GM23338 (cell line): ENCODE measurements around the gene PEPD. TPM values are rescaled to one million over a fixed set of nuclear protein-coding genes. Genes with fewer than 3 reads are reported as not detected.

Experiments used
- ATAC-seq: fragments of 200-7000 bp; cut with Tn5 transposase; 3 replicates; pipeline ENCODE4 v1.9.1; 2020
- DNase-seq: peaks from one replicate; pipeline ENCODE4 v3.0.0-alpha.2; 2015; ENCODE audit warnings: low spot score
- H2AFZ ChIP-seq: fragments of 200-600 bp; sonication (generic); 2 replicates; pipeline ENCODE4 v1.8.0; 2016; ENCODE audit warnings: antibody characterized with exemption, mild to moderate bottlenecking, moderate library complexity
- H3F3A ChIP-seq: fragments of 200-600 bp; sonication (generic); replicated peaks from 2 replicates; pipeline ENCODE4 v1.8.0; 2017; ENCODE audit warnings: antibody characterized with exemption, mixed run types, low read depth
- H3K27ac ChIP-seq: fragments of 200-600 bp; sonication (generic); 2 replicates; pipeline ENCODE4 v1.6.1; 2016; ENCODE audit warnings: low read depth
- H3K27me3 ChIP-seq: fragments of 200-600 bp; sonication (generic); 2 replicates; pipeline ENCODE4 v1.8.0; 2016; ENCODE audit warnings: mild to moderate bottlenecking, mixed run types, moderate library complexity; ENCODE audit not compliant: insufficient read depth
- H3K36me3 ChIP-seq: fragments of 200-600 bp; sonication (generic); 2 replicates; pipeline ENCODE4 v1.8.0; 2016; ENCODE audit warnings: mild to moderate bottlenecking; ENCODE audit not compliant: insufficient read depth
- H3K4me1 ChIP-seq: fragments of 200-600 bp; sonication (generic); 2 replicates; pipeline ENCODE4 v1.8.0; 2016; ENCODE audit warnings: mild to moderate bottlenecking, moderate library complexity; ENCODE audit not compliant: insufficient read depth
- H3K4me2 ChIP-seq: fragments of 200-600 bp; sonication (generic); 2 replicates; pipeline ENCODE4 v1.7.1; 2017; ENCODE audit warnings: mixed run types
- H3K4me3 ChIP-seq: fragments of 200-600 bp; sonication (generic); 2 replicates; pipeline ENCODE4 v1.6.1; 2016; ENCODE audit warnings: mixed run types
- H3K79me2 ChIP-seq: fragments of 200-600 bp; sonication (generic); replicated peaks from 2 replicates; pipeline ENCODE4 v1.8.0; 2017; ENCODE audit warnings: mild to moderate bottlenecking; ENCODE audit not compliant: insufficient read depth
- H3K9me2 ChIP-seq: fragments of 200-600 bp; sonication (generic); 2 replicates; pipeline ENCODE4 v1.8.0; 2017; ENCODE audit not compliant: insufficient read depth
- H4K20me1 ChIP-seq: fragments of 200-600 bp; sonication (generic); replicated peaks from 2 replicates; pipeline ENCODE4 v1.8.0; 2017; ENCODE audit warnings: mild to moderate bottlenecking; ENCODE audit not compliant: insufficient read depth
- H3K27ac Mint-ChIP-seq: 2 replicates; pipeline ENCODE4 v1.8.0; 2020; ENCODE audit warnings: inconsistent platforms, mild to moderate bottlenecking, moderate library complexity, mixed read lengths
- H3K27me3 Mint-ChIP-seq: 3 replicates; pipeline ENCODE4 v1.8.0; 2022; ENCODE audit warnings: low read depth, mild to moderate bottlenecking, moderate library complexity, mixed read lengths, inconsistent platforms; ENCODE audit not compliant: insufficient read depth, poor library complexity
- H3K36me3 Mint-ChIP-seq: 3 replicates; pipeline ENCODE4 v1.8.0; 2021; ENCODE audit warnings: low read depth, mild to moderate bottlenecking, inconsistent platforms, moderate library complexity, mixed read lengths
- H3K4me1 Mint-ChIP-seq: 3 replicates; pipeline ENCODE4 v1.8.0; 2020; ENCODE audit warnings: mild to moderate bottlenecking, inconsistent platforms, mixed read lengths
- H3K4me3 Mint-ChIP-seq: 3 replicates; pipeline ENCODE4 v1.8.0; 2021; ENCODE audit warnings: moderate library complexity, mild to moderate bottlenecking, inconsistent platforms, mixed read lengths
- H3K9me3 Mint-ChIP-seq: 3 replicates; pipeline ENCODE4 v1.8.0; 2020; ENCODE audit warnings: moderate library complexity, mild to moderate bottlenecking, inconsistent platforms, mixed read lengths
- CREB1 ChIP-seq: fragments of 250-450 bp; sonication (Bioruptor Pico); IDR thresholded peaks from 2 replicates; pipeline ENCODE4 v1.5.0; 2020; ENCODE audit warnings: low read depth, mild to moderate bottlenecking, moderate library complexity
- CTCF ChIP-seq, 2 experiments: fragments of 200-600 bp in 1 of 2; sonication (generic) in 1 of 2; conservative IDR thresholded peaks; 2 replicates each; pipeline versions ENCODE4 v1.5.1 to v1.6.1; 2016 to 2017; ENCODE audit warnings: antibody characterized with exemption in 2 of 2, low read depth in 2 of 2, mild to moderate bottlenecking in 2 of 2, moderate library complexity in 1 of 2
- ETS1 ChIP-seq: IDR thresholded peaks from 2 replicates; pipeline ENCODE4 v1.6.1; 2016; ENCODE audit warnings: antibody characterized with exemption
- EZH2phosphoT487 ChIP-seq: fragments of 200-600 bp; sonication (generic); IDR thresholded peaks from one replicate; pipeline ENCODE4 v1.8.1; 2018; ENCODE audit warnings: antibody characterized with exemption; ENCODE audit not compliant: unreplicated experiment
- JUNB ChIP-seq: IDR thresholded peaks from one replicate; pipeline ENCODE4 v1.6.1; 2016; ENCODE audit warnings: antibody characterized with exemption; ENCODE audit not compliant: unreplicated experiment
- NANOG ChIP-seq: IDR thresholded peaks from 2 replicates; pipeline ENCODE4 v1.6.1; 2016; ENCODE audit warnings: antibody characterized with exemption, borderline replicate concordance
- POLR2AphosphoS5 ChIP-seq: IDR thresholded peaks from 2 replicates; pipeline ENCODE4 v1.6.1; 2016; ENCODE audit warnings: antibody characterized with exemption, low read depth
- STAT1 ChIP-seq: IDR thresholded peaks from one replicate; pipeline ENCODE4 v1.6.1; 2016; ENCODE audit warnings: antibody characterized with exemption; ENCODE audit not compliant: unreplicated experiment
- ZNF114 ChIP-seq: fragments of 250-450 bp; sonication (Bioruptor Pico); IDR thresholded peaks from 2 replicates; pipeline ENCODE4 v1.5.0; 2020; ENCODE audit warnings: mild to moderate bottlenecking, moderate library complexity
- ZNF331 ChIP-seq: fragments of 250-450 bp; sonication (Bioruptor Pico); IDR thresholded peaks from 2 replicates; pipeline ENCODE4 v1.5.0; 2020; ENCODE audit warnings: low read depth, mild to moderate bottlenecking, moderate library complexity
- ZNF462 ChIP-seq: fragments of 250-450 bp; sonication (Bioruptor Pico); IDR thresholded peaks from 2 replicates; pipeline ENCODE4 v1.5.0; 2020; ENCODE audit warnings: mild to moderate bottlenecking, moderate library complexity
- polyA plus RNA-seq: library from polyadenylated mRNA; unstranded; fragments of >200 nt; fragmentation: Nextera tagmentation; extraction: Ambion mirVana; gene quantifications from 2 replicates; pipeline ENCODE4 v1.2.1, GENCODE V29; 2016
- total RNA-seq: library from RNA; depleted of rRNA; stranded (reverse); fragments of >200 nt; shearing (Covaris generic); gene quantifications from 2 replicates; pipeline ENCODE4 v1.2.3, GENCODE V29; 2014

PEPD gene
- total and polyA plus RNA-seq, 2 experiments from 2014 or later = 81.7 to 89.2 TPM

GRCh38 chr19:33517922-33518321, 3.7 kb downstream of the PEPD start:
- H4K20me1 ChIP-seq = no peaks in the 10 kb centered on the region; the same call in 1 of the 2 replicates
- DNase-seq (no peak), ATAC-seq (no peak)
- no peak overlapping the region for H3K4me2 ChIP-seq
- H3K4me1 ChIP-seq = 0 out of 2 replicates have a peak, but pooled peaks cover 16% of the 10 kb centered on the region
- Mint-ChIP-seq H3K27me3 (peaks cover 24% of the 10 kb centered on the region), H3K4me3 (no peak overlapping the region), H3K4me1 (peaks cover 41% of the 10 kb centered on the region), H3K36me3 (no peaks in the 10 kb centered on the region), H3K27ac (no peak overlapping the region), H3K9me3 (no peaks in the 10 kb centered on the region)
- H2AFZ ChIP-seq = no peak overlapping the region
- H3K79me2 ChIP-seq = peaks cover 60% of the 10 kb centered on the region
- H3K9me2 ChIP-seq = no peaks in the 10 kb centered on the region
- no peaks in the 10 kb centered on the region for H3K27me3 ChIP-seq
- H3K4me3 ChIP-seq = no peak overlapping the region
- no peak overlapping the region for H3K27ac ChIP-seq
- H3F3A ChIP-seq = no peaks in the 10 kb centered on the region
- TF ChIP-seq ZNF462 (CRISPR knock-in tag) = no peak
- TF ChIP-seq EZH2phosphoT487 = no peak
- no peak for TF ChIP-seq ZNF331 (CRISPR knock-in tag)
- TF ChIP-seq NANOG = no peak
- no peak for TF ChIP-seq JUNB
- TF ChIP-seq CTCF (conservative IDR thresholded peaks at IDR 0.05; ENCODE audit: low read depth in 2 of 2) = no peak
- no peak for TF ChIP-seq STAT1
- no peak for TF ChIP-seq CREB1 (CRISPR knock-in tag)
- no peak for TF ChIP-seq POLR2AphosphoS5
- TF ChIP-seq ZNF114 (CRISPR knock-in tag) = no peak
- no peak for TF ChIP-seq ETS1
- no peaks in the 10 kb centered on the region for H3K36me3 ChIP-seq
